Right atrium auricular region (tissue), 2 donors: Measurements from ENCODE around the gene WBP4. TPM values are rescaled to one million over a fixed set of nuclear protein-coding genes. Genes with fewer than 3 reads are reported as not detected.

Experiments
- DNase-seq: peaks from one replicate; pipeline ENCODE4 v3.0.0-alpha.2; 2019; ENCODE audit warnings: low spot score
- H3K27ac ChIP-seq, 2 donors: fragments of 200-600 bp; sonication (generic); 1 replicate in 1 of 2; 2 replicates in 1 of 2; pipeline ENCODE4 v1.5.1; 2016 to 2019
- H3K27me3 ChIP-seq, 2 donors: fragments of 200-600 bp; sonication (generic); one replicate each; pipeline versions ENCODE4 v1.5.1 to v1.6.0; 2017 to 2019
- H3K36me3 ChIP-seq: fragments of 200-600 bp; sonication (generic); one replicate; pipeline ENCODE4 v1.5.1; 2016
- H3K4me1 ChIP-seq, 2 donors: fragments of 200-600 bp; sonication (generic); one replicate each; pipeline versions ENCODE4 v1.5.1 to v1.6.0; 2017 to 2019
- H3K4me3 ChIP-seq, 2 donors: fragments of 200-600 bp; sonication (generic); 1 replicate in 1 of 2; 2 replicates in 1 of 2; pipeline ENCODE4 v1.5.1; 2017 to 2019; ENCODE audit warnings: mild to moderate bottlenecking in 1 of 2, moderate library complexity in 1 of 2
- H3K9me3 ChIP-seq, 2 donors: fragments of 200-600 bp; sonication (generic); one replicate each; pipeline ENCODE4 v1.5.1; 2019
- CTCF ChIP-seq, 2 donors: fragments of 200-600 bp; sonication (generic); IDR thresholded peaks; one replicate each; pipeline ENCODE4 v1.5.1; 2019; ENCODE audit warnings: antibody characterized with exemption in 2 of 2
- total RNA-seq, 2 donors: library from RNA; depleted of rRNA; stranded (reverse); fragments of >200 nt; gene quantifications; one replicate each; pipeline ENCODE4 v1.1.0, GENCODE V29; 2016

WBP4 gene
- total RNA-seq, 2 donors from 2014 or later: 14.0 to 18.0 TPM

GRCh38 chr13:41053384-41053826, 7.9 kb upstream of the WBP4 start:
- peak overlapping the region; percentile 77 to 84 for H3K27ac ChIP-seq
- H3K4me3 ChIP-seq: no peak overlapping the region
- peaks cover under 1% of the 10 kb centered on the region for H3K36me3 ChIP-seq
- no peaks in the 10 kb centered on the region for H3K27me3 ChIP-seq
- peaks cover 0 to 87% of the 10 kb centered on the region in 2 donors for H3K4me1 ChIP-seq
- no peaks in the 10 kb centered on the region for H3K9me3 ChIP-seq
- TF ChIP-seq CTCF (IDR thresholded peaks at IDR 0.05): no peak
- DNase-seq: peak; percentile 69

- H3K27ac ChIP-seq: peak overlapping the region; percentile 77 to 84
- H3K4me3 ChIP-seq: no peak overlapping the region
Observed at GRCh38 chr13:41054212-41054877, 7.0 kb upstream of the WBP4 start.

DNA sequence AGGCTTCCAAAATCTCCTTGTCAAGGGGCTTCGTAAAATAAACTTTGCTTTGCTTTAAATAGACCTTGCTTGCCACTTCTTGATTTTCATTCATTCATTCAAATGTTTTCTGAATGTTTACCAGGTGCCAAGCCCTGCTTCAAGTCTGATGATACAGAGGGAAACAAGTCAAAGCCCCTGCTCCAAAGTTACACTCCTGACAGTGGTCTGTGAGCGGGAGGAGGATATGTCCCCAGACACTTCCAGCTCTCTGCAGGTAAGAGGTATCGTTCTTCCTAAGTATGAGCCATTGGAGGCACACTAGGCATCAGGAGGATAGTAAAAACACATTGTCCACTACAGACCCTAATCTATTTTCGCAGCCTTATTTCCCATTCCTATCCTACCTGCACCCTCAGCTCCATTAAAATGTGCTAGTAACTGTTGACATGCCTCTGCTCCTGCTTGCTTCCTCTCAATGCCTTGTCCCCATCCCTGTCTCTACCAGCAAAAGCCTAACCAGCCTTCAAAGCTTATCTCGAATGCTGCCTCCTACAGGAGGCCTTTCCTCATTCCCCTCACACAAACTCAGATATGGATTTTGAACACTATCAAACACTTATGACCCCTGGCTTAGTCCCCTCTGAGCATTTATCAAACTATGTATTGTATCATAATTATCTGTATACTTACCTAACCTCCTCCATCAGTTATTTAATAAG, 6.2 kb upstream of the WBP4 start:
- Histone ChIP-seq H3K27me3 (no peaks in the 10 kb centered on the region), H3K4me1 (peaks cover 0 to 78% of the 10 kb centered on the region in 2 donors), H3K36me3 (no peaks in the 10 kb centered on the region), H3K9me3 (no peaks in the 10 kb centered on the region), H3K4me3 (no peak overlapping the region), H3K27ac (peak overlapping the region; percentile 77 to 84)
- peak; percentile 20 to 38 for TF ChIP-seq CTCF (IDR thresholded peaks at IDR 0.05)
- no peak for DNase-seq

More at GRCh38 chr13:41054212-41054877, 7.0 kb upstream of the WBP4 start:
- no peak for DNase-seq
- no peaks in the 10 kb centered on the region for H3K9me3 ChIP-seq
- TF ChIP-seq CTCF (IDR thresholded peaks at IDR 0.05): peak; percentile 33 to 68
- H3K4me1 ChIP-seq: peaks cover 0 to 86% of the 10 kb centered on the region in 2 donors
- no peaks in the 10 kb centered on the region for H3K27me3 ChIP-seq
- H3K36me3 ChIP-seq: no peaks in the 10 kb centered on the region

DNA sequence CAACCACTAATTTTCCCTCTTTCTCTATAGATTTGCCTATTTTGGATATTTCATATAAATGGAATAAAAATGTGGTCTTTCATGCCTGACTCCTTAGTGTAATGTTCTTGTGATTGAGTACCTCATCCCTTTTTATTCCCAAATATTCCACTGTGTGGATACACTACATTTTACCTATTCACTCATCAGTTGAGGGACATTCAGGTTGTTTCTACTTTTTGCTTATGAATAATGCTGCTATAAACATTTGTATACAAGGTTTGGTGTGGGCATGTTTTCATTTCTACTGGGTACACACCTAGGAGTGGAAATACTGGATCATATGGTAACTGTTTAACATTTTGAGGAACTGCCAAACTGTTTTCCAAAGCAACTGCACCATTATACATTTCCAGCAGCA, 5.1 kb upstream of the WBP4 start:
- no peak overlapping the region for H3K4me3 ChIP-seq
- peak overlapping the region; percentile 26 to 77 for H3K27ac ChIP-seq
- DNase-seq: no peak
- TF ChIP-seq CTCF (IDR thresholded peaks at IDR 0.05): no peak
- no peaks in the 10 kb centered on the region for H3K36me3 ChIP-seq
- peaks cover 0 to 67% of the 10 kb centered on the region in 2 donors for H3K4me1 ChIP-seq
- no peaks in the 10 kb centered on the region for H3K9me3 ChIP-seq
- H3K27me3 ChIP-seq: no peaks in the 10 kb centered on the region

GRCh38 chr13:41056826-41057711, 4.2 kb upstream of the WBP4 start:
- no peak for DNase-seq
- TF ChIP-seq CTCF (IDR thresholded peaks at IDR 0.05): no peak
- no peaks in the 10 kb centered on the region for H3K36me3 ChIP-seq
- peaks cover 0 to 64% of the 10 kb centered on the region in 2 donors for H3K4me1 ChIP-seq
- no peaks in the 10 kb centered on the region for H3K27me3 ChIP-seq
- H3K4me3 ChIP-seq: no peak overlapping the region
- peak overlapping the region; percentile 98 for H3K27ac ChIP-seq
- H3K9me3 ChIP-seq: no peaks in the 10 kb centered on the region
